ENCODE results near the gene ARSG.

DNA sequence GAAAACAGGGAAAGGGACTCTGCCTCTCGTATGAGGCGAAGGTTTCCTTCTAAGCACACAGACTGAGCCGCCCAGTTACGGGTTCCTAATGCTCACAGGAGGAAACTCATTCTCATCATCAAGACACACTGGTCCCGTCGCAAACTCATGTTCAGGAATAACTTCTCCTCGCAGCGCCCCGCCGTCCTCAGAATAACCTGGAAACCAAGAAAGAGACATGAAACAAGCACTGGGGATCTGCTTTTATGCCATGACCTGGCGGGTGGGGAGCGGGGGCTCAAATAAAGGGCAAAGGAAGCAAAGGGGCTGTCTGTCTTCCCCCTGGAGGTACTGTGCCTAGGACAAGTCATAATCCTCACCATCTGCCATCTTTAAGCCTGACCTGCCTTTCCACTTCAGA, 134.7 kb downstream of the ARSG start:
- TF ChIP-seq NRF1 (IDR thresholded peaks at IDR 0.05; ENCODE audit: low read depth, low read length) (no peak), SIN3A (IDR thresholded peaks at IDR 0.05; ENCODE audit: borderline replicate concordance, low read depth, low read length) (no peak), SMC3 (IDR thresholded peaks at IDR 0.05; ENCODE audit: low read depth, low read length) (no peak)
- TF ChIP-seq, protein P1, sequence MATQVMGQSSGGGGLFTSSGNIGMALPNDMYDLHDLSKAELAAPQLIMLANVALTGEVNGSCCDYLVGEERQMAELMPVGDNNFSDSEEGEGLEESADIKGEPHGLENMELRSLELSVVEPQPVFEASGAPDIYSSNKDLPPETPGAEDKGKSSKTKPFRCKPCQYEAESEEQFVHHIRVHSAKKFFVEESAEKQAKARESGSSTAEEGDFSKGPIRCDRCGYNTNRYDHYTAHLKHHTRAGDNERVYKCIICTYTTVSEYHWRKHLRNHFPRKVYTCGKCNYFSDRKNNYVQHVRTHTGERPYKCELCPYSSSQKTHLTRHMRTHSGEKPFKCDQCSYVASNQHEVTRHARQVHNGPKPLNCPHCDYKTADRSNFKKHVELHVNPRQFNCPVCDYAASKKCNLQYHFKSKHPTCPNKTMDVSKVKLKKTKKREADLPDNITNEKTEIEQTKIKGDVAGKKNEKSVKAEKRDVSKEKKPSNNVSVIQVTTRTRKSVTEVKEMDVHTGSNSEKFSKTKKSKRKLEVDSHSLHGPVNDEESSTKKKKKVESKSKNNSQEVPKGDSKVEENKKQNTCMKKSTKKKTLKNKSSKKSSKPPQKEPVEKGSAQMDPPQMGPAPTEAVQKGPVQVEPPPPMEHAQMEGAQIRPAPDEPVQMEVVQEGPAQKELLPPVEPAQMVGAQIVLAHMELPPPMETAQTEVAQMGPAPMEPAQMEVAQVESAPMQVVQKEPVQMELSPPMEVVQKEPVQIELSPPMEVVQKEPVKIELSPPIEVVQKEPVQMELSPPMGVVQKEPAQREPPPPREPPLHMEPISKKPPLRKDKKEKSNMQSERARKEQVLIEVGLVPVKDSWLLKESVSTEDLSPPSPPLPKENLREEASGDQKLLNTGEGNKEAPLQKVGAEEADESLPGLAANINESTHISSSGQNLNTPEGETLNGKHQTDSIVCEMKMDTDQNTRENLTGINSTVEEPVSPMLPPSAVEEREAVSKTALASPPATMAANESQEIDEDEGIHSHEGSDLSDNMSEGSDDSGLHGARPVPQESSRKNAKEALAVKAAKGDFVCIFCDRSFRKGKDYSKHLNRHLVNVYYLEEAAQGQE (IDR thresholded peaks at IDR 0.05; ENCODE audit: low read depth, low read length), result no peak
- TF ChIP-seq, protein P2, sequence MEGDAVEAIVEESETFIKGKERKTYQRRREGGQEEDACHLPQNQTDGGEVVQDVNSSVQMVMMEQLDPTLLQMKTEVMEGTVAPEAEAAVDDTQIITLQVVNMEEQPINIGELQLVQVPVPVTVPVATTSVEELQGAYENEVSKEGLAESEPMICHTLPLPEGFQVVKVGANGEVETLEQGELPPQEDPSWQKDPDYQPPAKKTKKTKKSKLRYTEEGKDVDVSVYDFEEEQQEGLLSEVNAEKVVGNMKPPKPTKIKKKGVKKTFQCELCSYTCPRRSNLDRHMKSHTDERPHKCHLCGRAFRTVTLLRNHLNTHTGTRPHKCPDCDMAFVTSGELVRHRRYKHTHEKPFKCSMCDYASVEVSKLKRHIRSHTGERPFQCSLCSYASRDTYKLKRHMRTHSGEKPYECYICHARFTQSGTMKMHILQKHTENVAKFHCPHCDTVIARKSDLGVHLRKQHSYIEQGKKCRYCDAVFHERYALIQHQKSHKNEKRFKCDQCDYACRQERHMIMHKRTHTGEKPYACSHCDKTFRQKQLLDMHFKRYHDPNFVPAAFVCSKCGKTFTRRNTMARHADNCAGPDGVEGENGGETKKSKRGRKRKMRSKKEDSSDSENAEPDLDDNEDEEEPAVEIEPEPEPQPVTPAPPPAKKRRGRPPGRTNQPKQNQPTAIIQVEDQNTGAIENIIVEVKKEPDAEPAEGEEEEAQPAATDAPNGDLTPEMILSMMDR (IDR thresholded peaks at IDR 0.05), result no peak

All from SK-N-SH (cell line).